DMS79 (cell line): ENCODE results near the gene HMGCS1.
"Not testable (repeated sequence)": the region's sequence is repeated elsewhere in the genome, so short reads cannot be mapped to it uniquely, and the experiment has no call there.

Experiments
- DNase-seq: peaks from one replicate; lab custom pipeline; 2025; lab: John Stamatoyannopoulos, UW

The HMGCS1 gene

GRCh38 chr5:43312076-43312661, 1.0 kb downstream of the HMGCS1 start:
- no peak for DNase-seq

DNA sequence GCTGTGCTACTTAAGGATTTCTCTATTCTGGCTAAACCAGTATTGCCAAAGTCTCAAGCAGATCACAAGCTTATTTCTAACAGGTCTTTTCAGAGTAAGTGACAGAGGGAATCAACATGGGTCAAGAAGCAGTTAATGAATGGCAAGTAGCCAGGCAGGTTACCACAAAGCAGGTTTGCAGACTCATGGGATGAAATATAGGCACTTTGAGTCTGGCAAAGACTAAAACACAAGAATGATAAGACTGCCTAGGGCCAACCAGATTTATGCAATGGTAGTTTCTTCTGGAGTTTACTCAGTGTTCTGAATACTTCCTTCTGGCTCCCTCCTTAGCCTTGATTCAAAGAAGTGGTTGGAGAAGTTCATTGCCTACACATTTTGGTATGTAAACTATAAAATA, 3.6 kb downstream of the HMGCS1 start:
- DNase-seq = peak; percentile 7

DNA sequence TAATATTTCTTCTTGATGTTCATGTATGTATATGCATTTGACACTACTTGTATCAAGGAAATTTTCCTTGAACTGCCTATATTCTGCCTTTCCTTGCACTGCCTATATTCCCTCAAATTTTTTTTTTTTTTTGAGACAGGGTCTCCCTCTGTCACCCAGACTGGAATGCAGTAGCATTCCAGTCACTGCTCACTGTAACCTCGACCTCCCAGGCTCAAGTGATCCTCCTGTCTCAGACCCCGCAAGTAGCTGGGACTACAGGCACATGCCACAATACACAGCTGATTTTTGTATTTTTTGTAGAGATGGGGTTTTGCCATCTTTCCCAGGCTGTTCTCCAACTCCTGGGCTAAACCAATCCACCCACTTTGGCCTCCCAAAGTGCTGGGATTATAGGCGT, 4.1 kb downstream of the HMGCS1 start:
- no peak for DNase-seq

DNA sequence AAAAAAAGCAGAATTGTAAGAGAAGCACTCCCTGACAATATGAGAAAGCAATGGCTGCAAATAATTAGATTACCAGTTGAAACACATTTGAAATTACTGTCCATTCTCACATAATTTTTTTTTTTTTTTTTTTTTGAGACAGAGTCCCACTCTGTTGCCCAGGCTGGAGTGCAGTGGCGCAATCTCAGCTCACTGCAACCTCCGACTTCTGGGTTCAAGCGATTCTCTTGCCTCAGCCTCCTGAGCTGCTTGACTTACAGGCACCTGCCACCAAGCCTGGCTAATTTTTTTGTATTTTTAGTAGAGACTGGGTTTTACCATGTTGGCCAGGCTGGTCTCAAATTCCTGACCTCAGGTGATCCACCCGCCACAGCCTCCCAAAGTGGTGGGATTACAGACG, 6.3 kb downstream of the HMGCS1 start:
- not testable (repeated sequence) for DNase-seq

DNA sequence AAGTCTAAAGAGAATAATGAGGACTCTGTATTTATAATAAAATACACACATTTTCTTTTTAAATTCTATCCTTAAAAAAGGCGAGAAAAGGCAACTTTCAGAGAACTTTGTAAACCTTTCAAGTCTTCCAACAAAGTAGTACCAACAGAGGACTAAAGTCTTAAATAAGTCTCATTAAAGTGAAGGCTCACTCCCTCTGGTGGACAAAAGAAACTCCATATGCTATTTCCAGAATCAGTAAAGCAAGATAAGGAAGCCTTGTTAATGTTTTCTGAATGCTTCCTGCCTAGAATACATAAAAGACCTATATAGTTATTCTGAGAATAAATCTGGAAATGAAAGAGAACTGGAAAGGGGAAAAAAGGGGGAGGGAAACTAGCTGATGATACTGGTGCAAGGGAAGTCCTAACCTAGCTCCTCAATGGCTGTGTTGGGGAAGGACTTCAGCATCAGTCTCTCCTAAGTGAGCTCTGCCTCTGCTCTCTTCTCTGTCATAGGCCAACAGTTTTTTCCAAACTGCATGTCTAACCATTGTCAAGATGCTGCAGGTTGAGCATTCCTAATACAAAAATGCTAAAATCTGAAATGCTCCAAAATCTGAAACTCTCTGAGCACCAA, 7.2 kb downstream of the HMGCS1 start:
- peak; percentile 2 for DNase-seq

GRCh38 chr5:43304525-43304924, 8.7 kb downstream of the HMGCS1 start:
- no peak for DNase-seq

DNA sequence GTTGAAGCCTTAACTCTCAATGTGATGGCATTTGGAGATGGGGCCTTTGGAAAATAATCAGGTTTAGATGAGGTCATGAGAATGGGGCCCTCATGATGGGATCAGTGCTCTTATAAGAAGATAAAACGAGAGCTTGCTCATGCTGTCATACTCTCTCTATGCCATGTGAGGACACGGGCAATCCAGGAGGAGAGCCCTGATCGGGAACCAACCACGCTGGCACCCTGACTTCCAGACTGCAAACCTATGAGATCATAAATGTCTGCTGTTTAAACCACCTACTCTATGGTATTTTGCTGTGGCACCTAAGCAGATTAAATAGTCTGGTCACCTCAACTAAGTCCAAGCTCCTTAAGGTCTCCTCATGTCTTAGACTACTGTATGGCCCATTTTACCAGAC, 10.0 kb downstream of the HMGCS1 start:
- no peak for DNase-seq

DNA sequence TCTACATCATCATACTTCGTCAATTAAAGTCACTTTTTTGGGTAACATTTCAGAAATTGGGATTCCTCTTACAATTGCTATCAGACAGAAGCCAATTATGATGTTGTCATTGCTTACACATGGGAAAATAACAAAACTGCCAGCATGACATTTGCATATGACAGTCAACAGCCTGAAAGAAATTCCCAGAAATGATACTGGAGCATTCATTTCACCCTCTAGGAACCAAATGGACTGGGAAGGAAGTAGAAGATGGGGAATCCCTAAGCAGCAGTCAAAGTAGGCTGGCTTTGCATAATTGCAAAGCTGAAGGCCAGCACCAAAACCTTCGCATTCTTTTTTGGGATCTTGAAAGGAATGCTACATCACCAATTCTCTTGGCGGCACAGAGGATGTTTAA, 10.7 kb downstream of the HMGCS1 start:
- no peak for DNase-seq

DNA sequence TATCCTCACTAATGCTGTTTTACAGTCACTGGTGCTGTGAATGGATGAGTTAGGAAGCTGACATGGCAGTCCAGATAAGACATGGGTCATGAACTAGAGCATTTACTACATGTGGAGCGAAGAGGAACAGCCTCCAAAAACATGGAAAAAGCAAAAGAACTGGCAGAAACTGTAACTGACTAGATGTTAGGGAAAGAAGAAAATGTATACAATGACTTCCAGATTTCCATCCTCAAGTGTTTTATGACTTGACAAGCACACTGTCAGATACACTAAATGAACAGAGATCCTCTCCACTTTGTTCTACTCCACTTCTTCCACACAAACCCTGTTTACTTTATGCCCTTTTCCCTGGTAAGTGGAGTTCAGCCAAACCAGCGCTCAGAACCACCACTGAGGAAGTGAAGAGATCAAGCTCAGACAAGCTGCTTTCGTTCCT, 11.5 kb downstream of the HMGCS1 start:
- DNase-seq = peak; percentile 24

DNA sequence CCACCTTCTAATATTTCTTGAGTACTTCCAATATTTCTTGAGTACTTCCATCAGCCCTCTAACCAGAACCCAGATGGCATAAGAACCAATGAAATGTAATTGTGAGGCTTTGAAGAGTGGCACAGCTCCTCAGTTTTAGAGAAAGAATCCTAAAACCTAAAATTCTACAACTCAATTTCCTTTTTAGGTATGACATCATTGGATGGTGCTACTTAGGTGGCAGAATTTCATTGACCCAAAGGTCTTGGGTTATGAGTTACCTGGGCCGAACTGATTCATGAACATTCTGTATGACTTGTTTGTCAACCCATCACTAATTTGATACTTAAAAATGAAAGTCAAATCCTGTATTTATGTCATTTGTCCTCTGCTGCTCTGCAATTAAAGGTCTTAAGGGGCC, 13.1 kb downstream of the HMGCS1 start:
- DNase-seq = no peak

DNA sequence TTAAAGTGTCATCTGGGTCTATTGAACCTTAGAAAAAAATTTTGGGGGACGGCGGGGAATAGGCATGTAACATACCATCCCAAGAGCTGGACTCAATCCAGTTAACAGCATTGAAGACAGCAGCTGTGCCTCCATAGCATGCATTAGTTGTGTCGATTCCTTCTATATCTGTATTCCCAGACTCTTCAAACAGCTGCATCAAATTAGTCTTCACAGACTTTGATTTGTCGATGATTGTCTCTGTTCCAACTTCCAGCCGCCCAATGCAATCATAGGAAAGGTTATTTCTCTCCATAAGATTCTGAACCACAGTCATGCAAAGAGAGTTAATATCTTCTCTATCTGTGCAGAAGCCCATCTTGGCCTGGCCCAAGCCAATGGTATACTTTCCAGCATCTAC, 14.8 kb downstream of the HMGCS1 start:
- no peak for DNase-seq

DNA sequence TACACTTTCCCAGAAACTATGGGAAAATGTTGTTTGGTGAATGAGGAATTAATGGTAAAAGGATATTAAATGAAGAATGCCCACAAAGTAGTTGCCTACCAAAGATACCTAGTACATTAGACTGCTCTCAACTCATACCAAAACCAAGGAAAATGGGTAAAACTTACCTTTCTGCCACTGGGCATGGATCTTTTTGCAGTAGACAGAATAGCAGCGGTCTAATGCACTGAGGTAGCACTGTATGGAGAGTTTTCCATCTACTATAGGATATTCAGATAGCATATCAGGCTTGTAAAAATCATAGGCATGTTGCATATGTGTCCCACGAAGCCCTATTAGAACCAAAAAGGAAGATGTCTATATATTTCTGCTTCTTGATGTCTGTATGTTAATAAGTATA, 16.4 kb downstream of the HMGCS1 start:
- no peak for DNase-seq

DNA sequence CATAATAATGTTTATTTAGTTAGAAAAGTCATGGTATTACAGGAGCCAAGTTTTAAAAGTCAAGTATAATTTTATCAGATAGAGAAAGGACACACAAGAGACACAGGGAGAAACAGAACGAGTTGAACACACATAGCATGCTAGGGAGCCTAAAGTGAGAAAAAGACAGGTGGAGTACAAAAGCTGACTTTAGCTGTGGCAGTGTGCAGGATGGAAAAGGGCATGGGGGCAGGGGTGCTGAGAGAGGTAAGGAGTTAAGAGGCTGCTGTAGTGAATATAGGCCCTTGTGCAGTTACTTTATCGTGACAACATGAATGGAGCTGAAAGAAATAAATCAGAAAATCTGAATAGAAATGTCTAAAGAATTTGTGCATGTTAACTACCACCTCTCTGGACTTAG, 18.0 kb downstream of the HMGCS1 start:
- no peak for DNase-seq

GRCh38 chr5:43294226-43294625, 19.0 kb downstream of the HMGCS1 start:
- no peak for DNase-seq

GRCh38 chr5:43290726-43291125, 22.5 kb downstream of the HMGCS1 start:
- no peak for DNase-seq

GRCh38 chr5:43288269-43288831, 24.9 kb downstream of the HMGCS1 start:
- DNase-seq = no peak

GRCh38 chr5:43287493-43287892, 25.7 kb downstream of the HMGCS1 start:
- DNase-seq = no peak

DNA sequence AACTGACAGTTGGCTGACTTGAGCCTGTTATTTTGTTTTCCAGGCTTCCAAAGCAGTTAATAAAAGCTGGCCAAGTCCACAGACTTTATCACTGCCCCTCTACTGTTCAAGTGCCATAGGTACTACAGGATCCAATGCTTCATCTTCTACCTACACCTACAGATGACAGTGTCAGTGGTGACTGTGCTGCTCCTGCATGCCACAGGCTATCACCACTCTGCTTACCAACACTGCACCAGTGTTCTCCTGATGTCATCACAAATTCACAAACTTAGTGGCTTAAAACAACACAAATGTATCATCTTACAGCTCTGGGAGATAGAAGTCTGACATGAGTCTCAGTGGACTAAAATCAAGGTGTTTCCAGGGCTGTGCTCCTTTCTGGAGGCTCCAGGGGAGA, 26.6 kb downstream of the HMGCS1 start:
- no peak for DNase-seq

- DNase-seq = no peak
Observed at GRCh38 chr5:43281840-43282658, 31.2 kb downstream of the HMGCS1 start.

GRCh38 chr5:43279548-43280274, 33.5 kb downstream of the HMGCS1 start:
- DNase-seq = no peak

DNA sequence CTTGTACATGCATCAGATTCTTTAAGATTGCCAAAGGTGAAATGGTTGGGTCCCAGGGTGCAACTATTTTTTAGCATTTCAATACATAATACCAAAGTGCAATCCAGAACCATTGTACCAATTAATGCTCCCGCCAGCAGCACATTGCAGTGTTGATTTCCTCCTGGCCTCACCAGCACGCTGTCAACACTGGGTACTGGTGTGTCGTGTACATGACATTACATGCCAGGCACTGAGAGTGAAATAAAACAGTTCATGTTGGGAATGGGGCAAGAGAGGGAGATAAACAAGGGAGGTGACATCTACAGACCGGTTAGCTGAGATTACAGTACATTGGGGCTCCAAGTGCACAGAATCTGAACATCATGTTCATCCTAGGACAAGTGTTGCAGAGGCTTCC, 37.8 kb downstream of the HMGCS1 start:
- DNase-seq = no peak

- peak; percentile 85 for DNase-seq
Observed at GRCh38 chr5:43274435-43275114, 38.6 kb downstream of the HMGCS1 start.
